ENCODE results near the gene CALR.
"Not testable (repeated sequence)": the region's sequence is repeated elsewhere in the genome, so short reads cannot be mapped to it uniquely, and the experiment has no call there.

The CALR gene

DNA sequence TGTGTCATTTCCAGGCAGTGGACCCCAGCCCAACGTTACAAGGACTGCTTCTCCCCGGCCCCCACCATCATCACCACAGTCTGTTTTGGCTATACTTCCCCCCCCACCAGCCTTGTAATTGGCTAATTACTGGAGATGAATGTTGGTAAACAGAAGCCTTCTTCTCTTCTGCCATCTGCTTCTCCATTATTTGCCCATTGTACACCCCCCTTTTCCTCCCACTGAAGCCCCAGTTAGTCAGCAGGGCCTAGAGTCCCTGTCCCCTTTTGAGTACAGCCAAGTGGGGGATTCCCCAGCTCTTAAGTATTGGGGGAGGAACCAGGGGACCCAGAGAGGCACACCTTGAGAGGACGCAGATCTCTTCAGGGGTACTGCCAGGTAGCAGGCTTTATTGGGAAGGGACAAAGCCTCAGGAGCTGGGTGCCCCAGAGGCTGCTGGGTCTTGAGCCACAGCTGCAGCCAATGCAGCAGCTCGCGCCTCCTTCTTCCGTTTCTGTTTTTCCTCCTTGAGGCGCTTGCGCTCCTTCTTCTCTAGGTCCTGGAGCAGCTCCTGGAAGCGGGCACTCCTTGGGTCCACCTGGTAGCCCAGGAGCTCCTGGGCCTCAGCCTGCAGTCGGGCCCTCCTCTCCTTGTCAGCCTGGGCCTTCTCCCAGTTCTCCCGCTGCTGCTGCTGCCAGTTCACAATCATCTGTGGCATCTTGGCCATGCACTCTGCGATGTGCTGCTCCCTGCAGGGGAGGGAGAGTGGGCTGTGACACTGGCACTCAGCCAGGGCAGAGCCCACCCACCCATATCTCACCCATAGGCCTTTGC, 15.6 kb downstream of the CALR start:
- DNase-seq, result no peak

DNA sequence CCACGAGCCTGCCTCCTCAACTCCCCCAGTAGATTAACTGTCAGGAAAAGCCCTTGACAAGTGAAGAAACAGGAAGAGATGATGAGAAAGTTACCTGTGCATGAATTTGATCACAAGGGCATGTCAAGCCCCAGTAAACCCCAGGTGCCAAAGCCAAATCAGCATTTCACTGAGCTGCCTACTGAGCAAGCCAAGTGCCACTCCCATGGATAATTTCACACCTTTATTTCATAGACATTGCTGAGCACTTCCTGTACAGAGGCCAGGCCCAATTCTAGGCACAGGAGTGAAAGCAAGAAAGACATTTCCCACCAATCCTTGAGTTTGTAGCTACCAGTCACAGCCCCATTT, 16.2 kb downstream of the CALR start:
- DNase-seq, result no peak

DNA sequence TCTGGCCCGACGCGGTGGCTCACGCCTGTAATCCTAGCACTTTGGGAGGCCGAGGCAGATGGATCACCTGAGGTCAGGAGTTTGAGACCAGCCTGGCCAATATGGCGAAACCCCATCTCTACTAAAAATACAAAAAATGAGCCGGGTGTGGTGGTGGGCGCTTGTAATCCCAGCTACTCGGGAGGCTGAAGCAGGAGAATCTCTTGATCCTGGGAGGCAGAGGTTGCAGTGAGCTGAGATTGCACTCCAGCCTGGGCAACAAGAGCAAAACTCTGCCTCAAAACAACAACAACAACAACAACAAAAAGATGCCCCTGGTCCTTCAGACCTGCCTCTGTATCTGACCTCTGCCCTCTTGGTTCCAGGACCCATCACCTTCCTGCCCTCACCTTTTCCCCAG, 17.2 kb downstream of the CALR start:
- DNase-seq, result not testable (repeated sequence)

DNA sequence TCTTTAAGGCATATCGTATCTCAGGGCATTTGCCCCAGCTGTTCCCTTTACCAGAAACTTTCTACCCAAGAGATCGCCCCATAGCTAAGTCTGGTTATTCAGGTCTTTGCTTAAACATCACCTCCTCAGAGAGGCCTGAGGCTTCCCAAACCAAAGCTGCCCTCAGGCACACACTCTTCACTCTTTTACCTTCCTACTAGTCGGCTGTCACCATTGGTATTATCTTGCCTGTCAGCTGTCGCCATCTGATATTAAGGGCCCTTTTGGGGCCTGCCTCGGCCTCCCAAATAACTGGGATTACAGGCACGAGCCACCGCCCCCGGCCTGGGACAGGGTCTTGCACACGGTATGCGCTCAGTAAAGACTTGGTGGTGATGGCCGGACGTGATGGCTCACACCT, 17.6 kb downstream of the CALR start:
- no peak for DNase-seq

DNA sequence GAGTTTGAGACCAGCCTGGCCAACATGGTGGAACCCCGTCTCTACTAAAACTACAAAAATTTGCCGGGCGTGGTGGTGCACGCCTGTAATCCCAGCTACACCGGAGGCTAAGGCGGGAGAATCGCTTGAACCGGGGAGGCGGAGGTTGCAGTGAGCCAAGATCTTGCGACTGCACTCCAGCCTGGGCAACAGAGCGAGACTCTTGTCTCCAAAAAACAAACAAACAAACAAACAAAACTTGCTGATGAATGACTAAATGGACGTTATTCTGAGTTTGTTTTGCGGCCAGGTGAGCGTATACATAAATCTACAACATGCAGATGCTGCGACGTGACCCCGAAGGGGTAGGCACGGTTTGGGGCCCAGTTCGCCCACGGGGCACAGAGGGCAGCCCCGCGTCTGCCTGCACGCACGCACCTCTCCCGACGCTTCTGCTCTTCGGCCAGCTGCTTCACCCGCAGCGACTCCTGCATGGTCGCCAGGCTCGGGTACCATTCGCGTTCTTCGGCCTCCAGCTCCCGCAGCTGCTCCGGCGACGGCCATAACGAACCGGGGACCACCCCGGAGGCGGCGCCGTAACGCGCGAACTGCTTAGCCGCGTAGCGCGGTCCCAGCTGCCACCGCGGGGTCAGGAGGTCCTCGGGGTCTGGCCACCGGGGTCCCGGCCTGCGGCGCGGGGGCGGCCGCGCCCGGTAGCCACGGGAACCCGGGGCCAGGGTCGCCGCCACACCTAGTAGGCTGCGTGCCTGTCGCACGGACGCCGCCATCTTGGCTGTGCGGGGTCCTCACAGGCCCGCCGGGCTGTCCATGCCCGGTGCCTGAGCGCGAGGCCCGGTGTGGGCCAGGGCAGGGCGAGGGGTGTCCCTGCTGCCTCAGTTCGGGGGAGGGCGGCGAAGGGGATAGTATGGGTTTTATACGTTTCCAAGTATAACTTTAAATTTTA, 18.3 kb downstream of the CALR start, which contains the start of gene GADD45GIP1:
Gene GADD45GIP1 (minus strand): TSS at position 778 of the 943 bp plus-strand sequence. CDS start 11 bp downstream, at position 767.
- no peak for DNase-seq

DNA sequence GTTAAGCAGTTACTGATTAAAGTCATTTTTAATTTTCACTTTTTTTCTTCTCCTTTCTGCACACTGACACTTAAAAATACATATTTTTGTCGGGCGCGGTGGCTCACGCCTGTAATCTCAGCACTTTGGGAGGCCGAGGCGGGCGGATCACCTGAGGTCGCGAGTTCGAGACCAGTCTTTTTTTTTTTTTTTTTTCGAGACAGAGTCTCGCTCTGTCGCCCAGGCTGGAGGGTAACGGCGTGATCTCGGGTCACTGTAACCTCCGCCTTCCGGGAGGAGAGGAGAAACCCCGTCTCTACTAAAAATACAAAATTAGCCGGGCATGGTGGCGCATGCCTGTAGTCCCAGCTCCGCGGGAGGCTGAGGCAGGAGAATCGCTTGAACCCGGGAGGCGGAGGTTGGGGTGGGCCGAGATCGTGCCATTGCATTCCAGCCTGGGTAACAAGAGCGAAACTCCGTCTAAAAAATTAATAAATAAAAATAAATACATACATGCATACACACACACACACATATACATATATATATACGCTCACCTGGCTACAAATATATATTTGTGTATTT, 19.1 kb downstream of the CALR start:
- not testable (repeated sequence) for DNase-seq

DNA sequence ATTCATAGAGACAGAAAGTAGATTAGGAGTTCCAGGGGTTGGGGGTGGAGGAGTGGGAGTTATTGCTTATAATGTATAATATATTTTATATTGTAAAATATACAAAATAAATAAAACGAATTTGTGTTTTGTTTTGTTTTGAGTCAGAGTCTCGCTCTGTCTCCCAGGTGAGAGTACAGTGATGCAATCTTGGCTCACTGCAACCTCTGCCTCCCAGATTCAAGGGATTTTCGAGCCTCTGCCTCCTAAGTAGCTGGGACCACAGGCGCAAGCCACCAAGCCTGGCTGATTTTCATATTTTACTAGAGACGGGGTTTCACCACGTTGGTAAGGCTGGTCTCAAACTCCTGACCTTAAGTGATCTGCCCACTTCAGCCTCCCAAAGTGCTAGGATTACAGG, 21.1 kb downstream of the CALR start:
- DNase-seq, result no peak

DNA sequence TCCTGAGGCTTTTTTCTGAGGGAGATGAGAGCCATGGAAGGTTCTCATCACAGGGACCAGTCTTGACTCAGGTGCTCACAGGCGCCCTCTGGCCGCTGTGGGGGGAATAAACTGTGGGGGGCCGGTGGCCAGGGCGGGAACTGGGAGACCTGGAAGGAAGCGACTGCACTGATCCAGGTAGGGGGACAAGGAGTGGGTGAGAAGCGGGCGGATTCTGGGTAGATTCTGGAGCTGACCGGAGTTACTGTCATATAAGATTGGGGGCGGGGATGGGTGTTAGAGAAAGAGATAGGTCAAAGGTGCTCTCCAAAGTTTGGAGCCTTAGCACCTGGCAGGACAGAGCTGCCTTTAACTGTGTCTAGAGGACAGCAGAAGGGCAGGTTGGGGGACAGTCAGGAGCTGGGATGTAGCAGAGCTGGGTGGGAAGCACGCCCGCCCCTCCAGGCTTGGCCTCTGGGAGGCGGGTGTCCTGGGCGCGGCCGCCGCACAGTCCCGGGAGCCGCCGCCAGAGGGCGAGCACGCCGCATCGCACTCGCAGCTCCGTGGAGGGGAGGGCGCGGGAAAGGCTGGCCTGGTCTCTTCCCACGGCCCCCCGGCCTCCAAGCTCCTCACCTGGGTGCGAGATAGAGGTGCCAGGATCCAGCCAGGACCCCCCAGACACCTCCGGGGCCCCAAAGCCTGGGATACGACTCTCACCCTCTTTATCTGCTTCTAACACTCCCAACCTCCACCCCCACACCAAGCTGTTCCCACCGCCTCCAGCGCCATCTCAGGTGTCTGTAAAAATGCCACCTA, 26.8 kb downstream of the CALR start:
- DNase-seq, result no peak

DNA sequence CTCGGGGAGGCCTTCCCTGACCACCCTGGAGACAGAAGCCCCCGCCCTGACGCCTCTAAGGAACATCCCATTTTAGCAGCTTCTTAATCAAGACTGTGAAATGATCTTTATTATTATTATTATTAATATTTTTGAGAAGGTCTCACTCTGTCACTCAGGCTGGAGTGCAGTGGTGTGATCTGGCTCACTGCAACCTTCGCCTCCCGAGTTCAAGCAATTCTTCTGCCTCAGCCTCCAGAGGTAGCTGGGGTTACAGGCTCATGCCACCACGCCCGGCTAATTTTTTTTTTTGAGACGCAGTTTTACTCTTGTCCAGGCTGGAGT, 27.4 kb downstream of the CALR start:
- no peak for DNase-seq

DNA sequence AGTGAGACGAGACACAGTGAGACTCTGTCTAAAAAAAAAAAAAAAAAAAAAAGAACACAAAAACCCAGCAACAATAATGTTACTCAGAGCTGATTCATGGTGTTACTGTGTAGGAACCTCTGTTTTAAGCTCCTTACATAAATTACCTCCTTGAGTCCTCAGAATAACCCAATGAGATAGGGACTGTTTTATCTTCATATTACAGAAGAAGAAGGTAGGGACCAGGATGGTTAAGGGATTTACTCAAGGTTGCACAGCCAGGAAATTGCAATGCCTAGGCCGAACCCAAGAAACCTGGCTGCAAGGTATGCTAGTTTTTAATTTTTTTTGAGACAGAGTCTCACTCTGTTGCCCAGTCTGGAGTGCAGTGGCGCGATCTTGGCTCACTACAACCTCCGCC, 29.5 kb downstream of the CALR start:
- DNase-seq, result no peak

DNA sequence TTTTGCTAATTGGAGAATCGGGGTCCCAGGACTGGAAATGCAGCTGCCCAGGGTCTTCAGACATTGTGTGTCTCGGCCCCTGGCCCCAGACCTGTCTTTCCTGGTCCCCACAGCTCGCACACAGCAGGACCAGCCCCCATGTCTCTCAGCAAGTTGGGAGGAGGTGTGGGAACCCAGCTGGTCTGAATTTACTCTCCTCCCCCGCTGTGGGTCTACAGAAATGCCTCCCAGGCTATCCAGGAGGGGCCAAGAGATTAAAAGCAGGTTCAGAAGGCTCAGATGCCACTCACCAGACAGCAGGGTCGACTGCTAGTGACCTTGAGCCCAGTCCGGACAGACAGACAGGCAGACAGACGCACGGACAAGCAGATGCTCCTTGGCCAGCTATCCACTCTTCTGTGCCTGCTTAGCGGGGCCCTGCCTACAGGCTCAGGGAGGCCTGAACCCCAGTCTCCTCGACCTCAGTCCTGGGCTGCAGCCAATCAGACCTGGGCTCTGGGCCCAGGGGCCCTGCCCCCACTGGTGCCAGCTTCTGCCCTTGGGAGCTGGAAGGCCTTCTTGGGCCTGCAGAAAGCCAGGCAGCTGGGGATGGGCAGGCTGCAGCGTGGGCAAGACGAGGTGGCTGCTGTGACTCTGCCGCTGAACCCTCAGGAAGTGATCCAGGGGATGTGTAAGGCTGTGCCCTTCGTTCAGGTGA, 31.0 kb downstream of the CALR start, which contains the start of gene DAND5:
Gene DAND5 (plus strand): TSS at position 285 of the 697 bp plus-strand sequence. CDS start 85 bp downstream, at position 370.
- no peak for DNase-seq

DNA sequence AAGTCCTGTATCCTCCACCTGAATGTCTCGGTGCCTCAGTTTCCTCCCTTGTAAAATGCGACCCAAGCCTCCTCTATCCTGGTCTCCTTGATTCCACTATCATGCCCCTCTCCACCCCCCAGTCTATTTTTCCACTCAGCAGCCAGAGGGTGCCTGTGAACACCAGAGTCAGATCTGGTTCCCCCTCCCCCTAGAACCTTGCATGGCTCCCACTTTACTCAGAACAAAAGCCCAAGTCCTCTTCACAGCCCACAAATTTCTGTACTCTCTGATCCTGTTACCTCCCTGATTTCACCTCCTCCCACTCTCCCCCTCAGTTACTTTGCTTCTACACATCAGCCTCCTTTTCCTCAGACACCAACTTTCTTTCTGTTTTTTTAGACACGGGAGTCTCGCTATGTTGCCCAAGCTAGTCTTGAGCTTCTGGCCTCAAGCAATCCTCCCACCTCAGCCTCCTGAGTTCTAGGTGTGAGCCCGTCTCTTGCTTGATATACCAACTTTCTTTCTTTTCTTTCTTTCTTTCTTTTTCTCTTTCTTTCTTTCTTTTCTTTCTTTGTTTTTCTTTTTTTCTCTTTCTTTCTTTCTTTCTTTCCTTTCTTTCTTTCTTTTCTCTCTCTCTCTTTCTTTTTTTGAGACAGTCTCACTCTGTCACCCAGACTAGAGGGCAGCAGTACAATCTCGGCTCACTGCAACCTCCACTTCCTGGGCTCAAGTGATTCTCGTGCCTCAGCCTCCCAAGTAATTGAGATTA, 31.8 kb downstream of the CALR start:
- DNase-seq, result no peak

DNA sequence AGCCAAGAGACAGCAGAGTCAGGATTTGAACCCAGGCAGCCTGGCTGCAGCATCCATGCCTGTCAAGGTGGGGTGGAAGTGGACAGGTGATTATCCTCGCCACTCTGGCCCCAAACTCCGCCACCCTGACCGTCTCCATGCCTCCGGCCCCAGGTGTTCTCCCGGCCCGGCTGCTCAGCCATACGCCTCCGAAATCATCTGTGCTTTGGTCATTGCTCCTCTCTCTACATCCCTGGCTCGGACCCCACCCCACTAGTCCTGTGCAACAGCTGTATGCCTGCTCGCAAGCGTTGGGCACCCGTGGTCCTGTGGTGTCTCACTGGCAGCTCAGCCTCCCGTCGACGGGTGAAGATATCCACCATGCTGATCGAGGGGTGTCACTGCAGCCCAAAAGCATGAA, 34.8 kb downstream of the CALR start:
- no peak for DNase-seq

DNA sequence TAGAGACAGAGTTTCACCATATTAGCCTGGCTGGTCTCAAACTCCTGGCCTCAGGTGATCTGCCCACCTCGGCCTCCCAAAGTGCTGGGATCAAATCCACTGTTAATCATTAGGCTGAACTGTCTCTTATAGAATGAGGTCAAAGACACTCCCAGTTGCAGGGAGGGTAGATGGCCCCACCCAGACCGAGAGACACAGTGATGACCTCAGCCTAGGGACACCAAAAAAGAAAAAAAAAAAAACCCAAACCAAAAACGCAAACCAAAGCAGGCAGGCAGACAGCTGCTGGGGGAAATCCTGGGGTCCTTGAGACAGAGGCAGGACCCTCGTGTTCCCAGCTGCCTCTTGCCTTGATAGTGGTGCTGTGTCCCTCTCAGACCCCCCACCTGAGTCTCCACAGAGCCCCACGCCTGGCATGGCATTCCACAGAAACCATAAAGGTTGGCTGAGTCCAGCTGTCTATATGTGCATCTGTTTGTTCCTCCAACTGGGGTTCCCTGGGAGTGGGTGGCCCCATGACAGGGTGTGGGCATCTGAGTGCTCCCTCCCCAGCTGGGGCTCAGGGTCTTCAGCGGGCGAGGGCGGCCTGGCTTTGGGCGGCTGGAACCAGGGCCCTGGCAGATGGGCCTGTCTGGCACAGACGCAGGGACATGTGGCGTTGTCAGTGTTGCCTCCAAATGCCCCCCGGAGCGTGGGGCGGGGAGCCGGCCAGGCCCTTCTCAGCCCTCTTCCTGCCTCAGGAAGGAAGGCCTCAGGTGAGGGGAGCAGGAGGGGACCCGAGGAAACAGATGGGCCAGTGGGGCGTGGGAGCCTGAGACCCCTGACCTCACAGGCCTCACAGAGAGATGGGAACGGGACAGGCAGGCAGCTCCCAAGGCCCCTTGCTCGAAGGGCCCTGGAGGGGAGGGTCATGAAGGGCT, 36.2 kb downstream of the CALR start:
- DNase-seq, result no peak

DNA sequence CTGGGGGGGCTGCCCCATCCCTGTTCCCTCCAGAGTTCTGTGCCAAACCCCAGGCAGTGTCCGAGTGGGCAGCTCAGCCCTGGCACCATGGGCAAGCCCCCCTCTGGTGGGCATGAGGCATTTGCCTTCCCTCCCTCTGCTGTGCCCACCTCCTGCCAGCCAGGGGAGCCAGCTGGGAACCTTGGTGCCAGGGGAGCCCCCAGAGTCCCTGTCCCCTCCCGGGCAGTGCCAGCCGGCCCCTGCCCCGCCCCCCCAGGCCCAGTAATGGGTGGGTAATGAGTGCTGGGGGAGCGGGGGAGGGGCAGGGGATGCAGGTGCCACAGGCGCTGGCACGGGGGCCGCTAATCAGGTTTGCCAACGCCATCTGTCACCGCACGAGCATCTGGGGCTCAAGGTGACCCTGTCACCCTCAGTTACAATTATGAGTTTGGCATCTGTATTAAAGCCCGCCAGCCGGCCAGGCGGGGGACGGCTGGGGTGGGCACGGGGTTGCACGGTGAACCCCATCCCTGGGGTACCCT, 36.9 kb downstream of the CALR start:
- DNase-seq, result no peak

DNA sequence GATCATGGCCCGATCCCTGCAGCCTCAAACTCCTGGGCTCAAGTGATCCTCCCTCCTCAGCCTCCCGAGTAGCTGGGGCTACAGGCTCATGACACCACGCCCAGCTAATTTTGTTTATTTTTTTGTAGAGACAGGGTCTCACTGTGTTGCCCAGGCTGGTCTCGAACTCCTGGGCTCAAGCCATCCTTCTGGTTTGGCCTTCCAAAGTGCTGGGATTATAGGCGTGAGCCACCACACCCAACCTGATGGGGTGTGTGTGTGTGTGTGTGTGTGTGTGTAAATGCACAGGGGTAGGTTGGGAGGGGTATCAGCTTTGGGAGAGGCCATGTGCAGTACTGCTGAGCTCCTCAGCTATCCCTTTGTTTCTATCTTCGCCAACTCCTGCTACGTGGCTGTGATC, 37.7 kb downstream of the CALR start:
- not testable (repeated sequence) for DNase-seq

DNA sequence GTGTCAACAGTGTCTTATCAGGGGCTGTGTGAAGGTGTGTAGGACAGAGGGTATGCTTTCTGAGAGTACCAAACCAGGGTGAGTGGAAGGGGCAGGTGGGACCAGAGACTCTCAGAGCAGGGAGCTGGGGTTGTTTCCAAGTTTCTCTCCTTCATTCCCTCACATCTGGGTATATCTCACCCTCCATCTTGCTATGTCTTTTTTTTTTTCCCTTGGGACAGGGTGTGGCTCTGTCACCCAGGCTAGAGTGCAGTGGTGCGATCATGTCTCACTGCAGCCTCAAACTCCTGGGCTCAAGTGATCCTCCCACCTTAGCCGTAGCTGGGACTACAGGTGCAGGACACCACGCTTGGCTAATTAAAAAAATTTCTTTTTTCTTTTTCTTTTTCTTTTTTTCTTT, 41.6 kb downstream of the CALR start:
- DNase-seq, result no peak

DNA sequence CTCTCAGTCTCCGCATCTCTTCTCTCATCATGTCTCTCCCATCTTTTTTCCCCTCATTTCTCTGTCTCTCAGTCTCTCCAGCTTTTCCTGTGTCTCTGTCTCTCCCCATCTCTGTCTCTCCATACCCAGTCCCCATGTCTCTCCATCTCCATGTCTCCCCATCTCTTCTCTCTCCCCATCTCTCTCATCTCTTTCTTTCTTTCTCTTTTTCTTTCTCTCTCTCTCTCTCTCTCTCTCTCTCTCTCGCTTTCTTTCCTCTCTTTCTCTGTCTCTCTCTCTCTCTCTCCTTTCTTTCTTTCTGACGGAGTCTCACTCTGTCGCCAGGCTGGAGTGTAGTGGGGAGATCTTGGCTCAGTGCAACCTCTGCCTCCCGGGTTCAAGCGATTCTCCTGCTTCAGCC, 44.2 kb downstream of the CALR start:
- DNase-seq, result no peak

DNA sequence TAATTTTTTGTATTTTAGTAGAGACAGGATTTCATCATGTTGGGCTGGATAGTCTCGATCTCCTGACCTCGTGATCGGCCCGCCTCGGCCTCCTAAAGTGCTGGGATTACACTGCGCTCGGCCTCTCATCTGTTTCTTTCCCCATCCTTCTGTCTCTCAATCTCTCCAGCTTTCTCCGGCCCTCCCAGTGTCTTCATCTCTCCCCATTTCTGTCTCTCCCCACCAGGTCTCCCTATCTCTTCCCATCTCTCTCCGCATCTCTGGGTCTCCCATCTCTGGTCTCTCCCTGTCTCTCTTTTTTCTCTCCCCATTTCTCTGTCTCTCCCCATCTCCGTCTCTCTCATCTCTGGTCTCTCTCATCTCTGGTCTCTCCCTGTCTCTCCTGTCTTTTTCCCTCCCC, 44.7 kb downstream of the CALR start:
- DNase-seq, result no peak

DNA sequence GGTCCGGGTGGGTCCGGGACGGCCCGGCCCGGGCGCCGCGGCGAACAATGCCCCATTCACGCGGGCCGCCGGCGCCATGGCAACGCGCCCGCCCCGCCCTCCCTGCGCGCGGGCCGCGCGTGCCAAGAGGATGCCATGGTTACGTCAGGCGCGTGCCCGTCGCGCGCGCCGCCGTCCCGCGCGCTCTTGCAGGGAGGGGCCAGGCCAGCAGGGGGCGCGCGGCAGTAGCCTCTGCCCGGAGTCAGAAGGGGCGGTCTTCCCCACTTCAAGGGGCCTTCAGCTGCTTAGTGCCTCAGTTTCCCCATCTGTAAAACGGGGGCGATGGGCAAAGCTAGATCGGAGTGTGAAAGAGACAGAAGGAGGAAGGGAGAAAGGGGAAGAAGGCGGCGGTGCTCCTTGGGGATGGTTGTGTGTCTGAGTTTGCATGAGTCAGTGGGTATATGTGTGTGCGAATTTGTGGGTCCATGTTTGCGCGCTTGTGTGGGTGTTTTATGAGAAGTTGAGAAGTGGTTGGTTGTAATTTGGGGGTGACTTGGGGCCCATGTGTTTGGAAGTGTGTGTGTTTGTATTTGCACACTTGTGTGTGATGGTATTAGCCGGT, 45.2 kb downstream of the CALR start:
- DNase-seq, result no peak

All from NCI-H187 treated with DMSO at 0.1 percent for 48 hours (cell line).